Upper lobe of left lung (tissue), 4 donors: ENCODE results near the gene FDXR.

ENCODE experiments used
- CTCF ChIP-seq, 6 experiments: fragments of 450-650 bp in 4 of 6; fragments of 200-600 bp in 2 of 6; sonication (generic) in 2 of 6; IDR thresholded peaks; one replicate each; pipeline ENCODE4 v1.5.1; 2016 to 2019; ENCODE audit warnings: antibody characterized with exemption in 6 of 6
- EP300 ChIP-seq, 4 donors: sonication (generic); formaldehyde crosslinking; IDR thresholded peaks; one replicate each; pipeline ENCODE4 v1.5.1; 2017; ENCODE audit warnings: antibody characterized with exemption in 4 of 4, control low read depth in 2 of 4
- POLR2A ChIP-seq, 4 donors: fragments of 450-650 bp; IDR thresholded peaks; one replicate each; pipeline ENCODE4 v1.5.1; 2016 to 2017; ENCODE audit warnings: antibody characterized with exemption in 4 of 4, mild to moderate bottlenecking in 2 of 4
- POLR2AphosphoS5 ChIP-seq, 2 donors: sonication (generic); formaldehyde crosslinking; IDR thresholded peaks; one replicate each; pipeline ENCODE4 v1.5.1; 2017; ENCODE audit warnings: antibody characterized with exemption in 2 of 2

DNA sequence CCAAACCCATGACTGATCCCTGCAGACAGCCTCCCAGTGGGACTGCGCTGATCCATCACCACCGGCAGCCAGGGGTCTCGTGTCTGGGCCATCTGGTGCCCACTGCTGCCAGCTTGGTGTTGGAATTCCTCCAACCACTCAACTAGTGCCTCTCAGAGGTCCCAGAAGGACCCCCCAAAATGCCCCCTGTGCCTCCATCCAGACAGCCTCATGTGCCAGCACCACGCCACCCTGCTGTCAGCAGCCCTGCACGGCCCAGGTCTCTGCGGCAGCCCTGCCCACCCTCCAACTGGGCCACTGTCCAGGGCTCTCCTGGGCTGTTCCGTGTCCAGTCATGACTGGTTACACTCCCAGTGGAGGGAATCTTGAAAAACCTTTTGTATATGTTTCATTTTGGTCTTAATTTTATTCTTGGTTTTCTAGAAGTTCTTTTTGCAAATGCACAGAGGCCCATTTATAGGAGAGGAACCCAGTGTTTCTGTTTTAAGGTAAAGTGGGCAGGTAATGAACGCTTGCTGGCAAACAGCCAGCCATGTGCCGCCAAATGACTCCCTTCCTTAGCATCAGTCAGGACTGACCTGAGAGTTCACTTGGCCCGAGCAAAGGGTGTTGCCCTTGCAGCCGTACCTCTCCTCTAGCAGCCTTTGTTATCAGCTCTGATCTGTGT is 47.7 kb downstream of the FDXR start:
- TF ChIP-seq CTCF (IDR thresholded peaks at IDR 0.05) (no peak), EP300 (IDR thresholded peaks at IDR 0.05) (no peak), POLR2A (IDR thresholded peaks at IDR 0.05) (no peak), POLR2AphosphoS5 (IDR thresholded peaks at IDR 0.05) (no peak)
